Mesenteric fat pad (tissue), 1 donor: ENCODE measurements around the gene ITGAL. TPM values are rescaled to one million over a fixed set of nuclear protein-coding genes. Genes with fewer than 3 reads are reported as not detected.
A peak's percentile ranks its signal among the peaks of the same experiment; 100 is the strongest.

ENCODE experiments used
- DNase-seq: peaks from one replicate; pipeline ENCODE4 v3.0.0-alpha.2; 2020; ENCODE audit warnings: low spot score
- microRNA-seq: library from miRNA; unstranded; fragments of <30 nt; microRNA quantifications from one replicate; pipeline ENCODE4 v1.2.0, GENCODE V29; 2020; ENCODE audit warnings: borderline number of aligned reads
- total RNA-seq: library from RNA; stranded (reverse); fragmentation: NEBNext Ultra II Directional; extraction: Animal tissue kit (Norgen Biotek cat#: 25700); gene quantifications from one replicate; pipeline ENCODE4 v1.2.1, GENCODE V29; 2021
- donor health status: DM: yes; HTN: yes; CAD: no.

Gene ITGAL
- total RNA-seq, 1 donor from 2014 or later = 6.8 TPM

- DNase-seq = no peak
These were observed 94.8 kb downstream of the ITGAL start for GRCh38 chr16:30567160-30567990.

GRCh38 chr16:30567991-30568638 lies 95.6 kb downstream of the ITGAL start:
- no peak for DNase-seq

GRCh38 chr16:30569281-30569680 lies 96.7 kb downstream of the ITGAL start:
- no peak for DNase-seq

- no peak for DNase-seq
These were observed 97.4 kb downstream of the ITGAL start for GRCh38 chr16:30569746-30570635.

GRCh38 chr16:30570636-30571444 lies 98.3 kb downstream of the ITGAL start:
- no peak for DNase-seq

GRCh38 chr16:30571445-30572322 lies 99.1 kb downstream of the ITGAL start, which contains the start of gene ZNF688:
ZNF688 (minus strand) TSS chr16:30571714; CDS start chr16:30571629, 85 bp downstream.
- peak; percentile 95 for DNase-seq

Small RNA genes within 50 kb of the gene (microRNA-seq; reads per million reads assigned to microRNA genes)
- gene MIR4518 = not detected

Other genes with a start within 250 kb of the ITGAL start
- gene NPIPB13, start 224.3 kb upstream of the ITGAL start, total RNA-seq = 25.7 TPM
- 57.4 TPM for gene CD2BP2, start 117.4 kb upstream of the ITGAL start, total RNA-seq
- 42.1 TPM for gene TBC1D10B, start 102.2 kb upstream of the ITGAL start, total RNA-seq
- not detected for gene MYL11, start 97.9 kb upstream of the ITGAL start, total RNA-seq
- gene SEPTIN1, start 90.2 kb upstream of the ITGAL start, total RNA-seq = 2.3 TPM
- gene ZNF48, start 77.3 kb upstream of the ITGAL start, total RNA-seq = 5.3 TPM
- gene ZNF771, start 65.1 kb upstream of the ITGAL start, total RNA-seq = 6.3 TPM
- gene DCTPP1, start 42.7 kb upstream of the ITGAL start, total RNA-seq = 26.8 TPM
- 48.4 TPM for gene SEPHS2, start 26.9 kb upstream of the ITGAL start, total RNA-seq
- gene ZNF768, start 53.8 kb downstream of the ITGAL start, total RNA-seq = 24.8 TPM
- gene ZNF747, start 62.1 kb downstream of the ITGAL start, total RNA-seq = 9.6 TPM
- gene ZNF764, start 85.6 kb downstream of the ITGAL start, total RNA-seq = 5.9 TPM
- gene ZNF688, start 99.0 kb downstream of the ITGAL start, total RNA-seq = 12.1 TPM
- gene ZNF785, start 113.0 kb downstream of the ITGAL start, total RNA-seq = 10.1 TPM
- gene ZNF689, start 137.6 kb downstream of the ITGAL start, total RNA-seq = 5.9 TPM
- gene PRR14, start 178.2 kb downstream of the ITGAL start, total RNA-seq = 36.9 TPM
- gene FBRS, start 185.7 kb downstream of the ITGAL start, total RNA-seq = 46.2 TPM
- 59.7 TPM for gene SRCAP, start 226.4 kb downstream of the ITGAL start, total RNA-seq